ENCODE results near the gene ATP11A. TPM values are rescaled to one million over a fixed set of nuclear protein-coding genes. Genes with fewer than 3 reads are reported as not detected.
"Not testable (repeated sequence)": the region's sequence is repeated elsewhere in the genome, so short reads cannot be mapped to it uniquely, and the experiment has no call there.

The ATP11A gene
- total and polyA plus RNA-seq, 7 donors = 3.9 to 48.6 (median 26.4) TPM

- peaks cover 6 to 60% of the 10 kb centered on the region in 2 donors for H3K36me3 ChIP-seq (ENCODE audit: insufficient read depth in 1 of 2, low read depth in 1 of 2)
- 89 to 92% (median 91%) methylated on average over 32 of the region's 32 CpGs for WGBS, 3 donors
- DNase-seq (no peak), ATAC-seq (no peak)
- no peaks in the 10 kb centered on the region for H3K9me3 ChIP-seq
- no peak overlapping the region for H3K4me3 ChIP-seq
- H3K4me1 ChIP-seq = no peaks in the 10 kb centered on the region
- intact Hi-C loops (cut with DNase I) = no loop called here
- TF ChIP-seq, protein P1, sequence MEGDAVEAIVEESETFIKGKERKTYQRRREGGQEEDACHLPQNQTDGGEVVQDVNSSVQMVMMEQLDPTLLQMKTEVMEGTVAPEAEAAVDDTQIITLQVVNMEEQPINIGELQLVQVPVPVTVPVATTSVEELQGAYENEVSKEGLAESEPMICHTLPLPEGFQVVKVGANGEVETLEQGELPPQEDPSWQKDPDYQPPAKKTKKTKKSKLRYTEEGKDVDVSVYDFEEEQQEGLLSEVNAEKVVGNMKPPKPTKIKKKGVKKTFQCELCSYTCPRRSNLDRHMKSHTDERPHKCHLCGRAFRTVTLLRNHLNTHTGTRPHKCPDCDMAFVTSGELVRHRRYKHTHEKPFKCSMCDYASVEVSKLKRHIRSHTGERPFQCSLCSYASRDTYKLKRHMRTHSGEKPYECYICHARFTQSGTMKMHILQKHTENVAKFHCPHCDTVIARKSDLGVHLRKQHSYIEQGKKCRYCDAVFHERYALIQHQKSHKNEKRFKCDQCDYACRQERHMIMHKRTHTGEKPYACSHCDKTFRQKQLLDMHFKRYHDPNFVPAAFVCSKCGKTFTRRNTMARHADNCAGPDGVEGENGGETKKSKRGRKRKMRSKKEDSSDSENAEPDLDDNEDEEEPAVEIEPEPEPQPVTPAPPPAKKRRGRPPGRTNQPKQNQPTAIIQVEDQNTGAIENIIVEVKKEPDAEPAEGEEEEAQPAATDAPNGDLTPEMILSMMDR (IDR thresholded peaks at IDR 0.05) = no peak
- no peak overlapping the region for H3K27ac ChIP-seq
- H3K27me3 ChIP-seq (ENCODE audit: insufficient read depth in 3 of 3, low read length in 2 of 3) = no peaks in the 10 kb centered on the region
These were observed 172.2 kb downstream of the ATP11A start for GRCh38 chr13:112861876-112862615.

- 92 to 98% (median 96%) methylated on average over 14 to 17 of the region's 17 CpGs for WGBS, 3 donors
- H3K9me3 ChIP-seq; intact Hi-C loops (cut with DNase I); H3K27me3 ChIP-seq (ENCODE audit: insufficient read depth in 3 of 3, low read length in 2 of 3); DNase-seq; H3K27ac ChIP-seq; ATAC-seq; H3K4me1 ChIP-seq; H3K4me3 ChIP-seq: not testable (repeated sequence)
- H3K36me3 ChIP-seq (ENCODE audit: insufficient read depth in 1 of 2, low read depth in 1 of 2) = peaks cover 3 to 62% of the 10 kb centered on the region in 2 donors
These were observed 173.5 kb downstream of the ATP11A start for GRCh38 chr13:112863356-112863755.

GRCh38 chr13:112865478-112865877, 175.6 kb downstream of the ATP11A start:
- H3K4me1 ChIP-seq; H3K9me3 ChIP-seq; DNase-seq; H3K27me3 ChIP-seq (ENCODE audit: insufficient read depth in 3 of 3, low read length in 2 of 3); H3K27ac ChIP-seq; intact Hi-C loops (cut with DNase I); H3K4me3 ChIP-seq; ATAC-seq: not testable (repeated sequence)
- peaks cover 3 to 52% of the 10 kb centered on the region in 2 donors for H3K36me3 ChIP-seq (ENCODE audit: insufficient read depth in 1 of 2, low read depth in 1 of 2)
- WGBS, 3 donors = 90 to 92% (median 91%) methylated on average over 14 of the region's 14 CpGs

GRCh38 chr13:112867301-112867711, 177.5 kb downstream of the ATP11A start:
- no peak for ATAC-seq
- DNase-seq = no peak
- intact Hi-C loops (cut with DNase I) = no loop called here

GRCh38 chr13:112868308-112868707, 178.5 kb downstream of the ATP11A start:
- Histone ChIP-seq H3K9me3 (no peaks in the 10 kb centered on the region), H3K4me1 (no peaks in the 10 kb centered on the region), H3K27me3 (ENCODE audit: insufficient read depth in 3 of 3, low read length in 2 of 3) (no peaks in the 10 kb centered on the region), H3K27ac (no peak overlapping the region), H3K4me3 (no peak overlapping the region), H3K36me3 (ENCODE audit: insufficient read depth in 1 of 2, low read depth in 1 of 2) (peaks cover 0 to 36% of the 10 kb centered on the region in 2 donors)
- no peak for ATAC-seq
- TF ChIP-seq, protein P1 (IDR thresholded peaks at IDR 0.05) = no peak
- WGBS, 3 donors = 93 to 96% (median 94%) methylated on average over 5 of the region's 5 CpGs
- no peak for DNase-seq
- intact Hi-C loops (cut with DNase I) = no loop called here

More at GRCh38 chr13:112867301-112867711, 177.5 kb downstream of the ATP11A start:
- no peaks in the 10 kb centered on the region for H3K9me3 ChIP-seq
- no peaks in the 10 kb centered on the region for H3K4me1 ChIP-seq
- H3K27ac ChIP-seq = no peak overlapping the region
- TF ChIP-seq, protein P1 (IDR thresholded peaks at IDR 0.05) = no peak
- no peaks in the 10 kb centered on the region for H3K27me3 ChIP-seq (ENCODE audit: insufficient read depth in 3 of 3, low read length in 2 of 3)
- H3K4me3 ChIP-seq = no peak overlapping the region
- 92 to 95% (median 92%) methylated on average over 18 of the region's 18 CpGs for WGBS, 3 donors
- H3K36me3 ChIP-seq (ENCODE audit: insufficient read depth in 1 of 2, low read depth in 1 of 2) = peaks cover 0 to 37% of the 10 kb centered on the region in 2 donors

All from psoas muscle (tissue), 8 donors.